ENCODE measurements around the gene PLPP4.

- no peak for TF ChIP-seq CTCF (IDR thresholded peaks at IDR 0.05)
- TF ChIP-seq POLR2A (IDR thresholded peaks at IDR 0.05) = no peak
Measured at GRCh38 chr10:120465138-120465537, 8.1 kb downstream of the PLPP4 start.

Data from ovary (tissue), 3 donors.